ENCODE measurements around the gene PARP8.
"Not testable (repeated sequence)": the region's sequence is repeated elsewhere in the genome, so short reads cannot be mapped to it uniquely, and the experiment has no call there.

PARP8 gene, protein sequence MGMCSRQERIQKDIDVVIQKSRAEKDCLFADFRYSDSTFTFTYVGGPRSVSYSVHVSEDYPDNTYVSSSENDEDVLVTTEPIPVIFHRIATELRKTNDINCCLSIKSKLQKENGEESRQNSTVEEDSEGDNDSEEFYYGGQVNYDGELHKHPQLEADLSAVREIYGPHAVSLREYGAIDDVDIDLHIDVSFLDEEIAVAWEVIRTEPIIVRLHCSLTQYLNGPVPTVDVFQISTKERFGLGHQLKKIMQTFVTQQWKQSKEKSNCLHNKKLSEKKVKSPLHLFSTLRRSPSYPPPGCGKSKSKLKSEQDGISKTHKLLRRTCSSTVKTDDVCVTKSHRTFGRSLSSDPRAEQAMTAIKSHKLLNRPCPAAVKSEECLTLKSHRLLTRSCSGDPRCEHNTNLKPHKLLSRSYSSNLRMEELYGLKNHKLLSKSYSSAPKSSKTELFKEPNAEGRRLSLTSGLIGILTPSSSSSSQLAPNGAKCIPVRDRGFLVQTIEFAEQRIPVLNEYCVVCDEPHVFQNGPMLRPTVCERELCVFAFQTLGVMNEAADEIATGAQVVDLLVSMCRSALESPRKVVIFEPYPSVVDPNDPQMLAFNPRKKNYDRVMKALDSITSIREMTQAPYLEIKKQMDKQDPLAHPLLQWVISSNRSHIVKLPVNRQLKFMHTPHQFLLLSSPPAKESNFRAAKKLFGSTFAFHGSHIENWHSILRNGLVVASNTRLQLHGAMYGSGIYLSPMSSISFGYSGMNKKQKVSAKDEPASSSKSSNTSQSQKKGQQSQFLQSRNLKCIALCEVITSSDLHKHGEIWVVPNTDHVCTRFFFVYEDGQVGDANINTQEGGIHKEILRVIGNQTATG

DNA sequence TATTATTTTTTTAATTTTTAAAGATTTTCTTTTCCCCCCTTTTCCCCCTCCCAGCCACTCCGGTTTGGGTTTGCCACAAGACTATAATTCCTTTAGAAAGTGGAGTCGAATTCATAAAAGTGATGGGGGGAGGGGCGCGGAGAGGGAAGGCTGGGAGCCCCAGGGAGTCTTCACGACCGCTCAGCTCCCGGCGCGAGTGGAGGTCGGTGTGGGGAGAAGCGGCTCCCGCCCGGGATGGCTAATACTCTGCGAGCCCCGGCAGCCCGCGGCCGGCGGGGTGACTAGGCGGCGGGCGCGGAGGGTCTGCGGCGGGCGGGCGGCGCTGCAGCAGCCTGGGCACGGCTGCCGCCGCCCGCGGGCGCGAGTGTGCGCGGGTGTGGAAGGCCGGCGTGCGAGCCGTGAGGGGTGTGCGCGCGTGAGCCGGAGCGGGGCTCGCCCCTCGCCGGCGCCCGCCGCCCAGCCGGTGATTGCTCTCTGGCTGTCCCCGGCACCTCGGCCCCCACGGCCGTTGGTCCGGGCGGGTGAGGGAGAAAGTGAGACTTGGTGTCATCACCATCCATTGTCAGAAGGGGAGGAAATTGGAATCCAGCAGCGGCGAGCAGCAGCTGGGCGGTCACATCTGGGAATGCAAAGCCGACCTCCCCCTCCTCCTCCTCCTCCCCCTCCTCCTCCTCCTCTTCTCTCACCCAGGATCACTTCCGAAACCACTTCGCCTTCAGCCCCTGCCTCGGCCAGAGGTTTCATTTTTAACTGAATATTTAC is at the start of gene PARP8:
Gene PARP8 (plus strand): TSS at position 377 of the 762 bp plus-strand sequence. CDS start 459 bp downstream, outside the sequence.
- peak; percentile 7 to 40 for DNase-seq (ENCODE audit: low read depth in 2 of 2)

DNA sequence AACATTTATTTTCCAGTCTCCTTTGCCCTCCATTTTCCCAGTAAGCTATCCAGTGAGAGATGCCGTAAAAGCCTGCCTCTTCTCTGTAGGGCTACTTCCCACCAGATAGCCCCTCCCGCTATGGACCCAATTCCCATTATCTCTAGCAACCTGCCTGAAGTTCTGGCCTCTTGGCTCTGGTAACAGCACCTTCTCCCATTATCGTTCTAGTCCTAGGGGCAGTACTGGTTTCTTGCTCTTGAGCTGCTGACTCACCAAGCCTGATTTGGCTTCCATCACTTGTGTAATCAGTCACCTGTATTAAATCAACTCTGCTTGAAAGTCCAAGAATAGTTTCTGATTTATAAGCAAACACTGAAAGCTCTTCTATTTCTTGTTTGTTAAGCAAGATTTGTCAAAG is 42.8 kb upstream of the PARP8 start:
- no peak for DNase-seq (ENCODE audit: low read depth in 2 of 2)

DNA sequence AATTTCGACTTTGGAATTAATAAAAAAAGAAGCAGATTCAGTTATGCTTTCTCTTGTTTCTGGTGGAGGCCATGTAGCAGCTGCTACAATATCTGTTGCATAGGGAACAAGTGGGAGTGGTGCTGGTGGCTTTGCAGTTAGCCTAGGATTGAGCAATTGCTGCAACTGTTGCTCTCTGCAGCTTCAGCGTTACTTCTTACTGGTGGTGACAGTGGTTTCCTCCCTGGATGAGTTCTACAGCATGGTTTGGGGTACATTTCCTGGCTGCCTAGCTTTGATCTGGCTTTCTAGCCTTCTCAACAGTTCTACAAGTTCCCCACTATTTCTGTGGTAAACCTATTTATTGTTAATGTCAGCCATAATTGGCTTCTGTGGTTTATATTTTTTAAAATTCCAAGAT is 31.6 kb upstream of the PARP8 start:
- DNase-seq (ENCODE audit: low read depth in 2 of 2): peak in 1 of 2 donors; percentile 4

GRCh38 chr5:50637576-50637975 is 28.9 kb upstream of the PARP8 start:
- not testable (repeated sequence) for DNase-seq (ENCODE audit: low read depth in 2 of 2)

GRCh38 chr5:50646591-50646990 is 19.8 kb upstream of the PARP8 start:
- no peak for DNase-seq (ENCODE audit: low read depth in 2 of 2)

DNA sequence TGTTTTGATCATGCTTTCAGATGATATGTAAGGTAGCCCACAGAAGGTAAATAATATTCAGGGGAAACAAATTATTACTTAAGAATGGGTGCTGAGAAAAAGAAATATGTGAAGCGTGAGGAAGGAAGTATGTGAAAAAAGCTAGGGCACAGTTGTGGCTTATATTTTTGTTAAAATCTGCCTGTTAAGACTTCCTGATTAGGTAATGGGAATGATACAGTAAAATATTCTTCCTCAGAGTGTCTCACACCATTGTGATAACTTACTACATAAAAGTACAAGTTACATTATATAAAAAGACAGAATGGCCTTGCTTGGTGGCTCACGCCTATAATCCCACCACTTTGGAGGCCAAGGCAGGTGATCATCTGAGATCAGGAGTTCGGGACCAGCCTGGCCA is 18.7 kb upstream of the PARP8 start:
- no peak for DNase-seq (ENCODE audit: low read depth in 2 of 2)

- DNase-seq (ENCODE audit: low read depth in 2 of 2): no peak
Observed at GRCh38 chr5:50653946-50654345, 12.5 kb upstream of the PARP8 start.

GRCh38 chr5:50655067-50655809 is 11.2 kb upstream of the PARP8 start:
- no peak for DNase-seq (ENCODE audit: low read depth in 2 of 2)

DNA sequence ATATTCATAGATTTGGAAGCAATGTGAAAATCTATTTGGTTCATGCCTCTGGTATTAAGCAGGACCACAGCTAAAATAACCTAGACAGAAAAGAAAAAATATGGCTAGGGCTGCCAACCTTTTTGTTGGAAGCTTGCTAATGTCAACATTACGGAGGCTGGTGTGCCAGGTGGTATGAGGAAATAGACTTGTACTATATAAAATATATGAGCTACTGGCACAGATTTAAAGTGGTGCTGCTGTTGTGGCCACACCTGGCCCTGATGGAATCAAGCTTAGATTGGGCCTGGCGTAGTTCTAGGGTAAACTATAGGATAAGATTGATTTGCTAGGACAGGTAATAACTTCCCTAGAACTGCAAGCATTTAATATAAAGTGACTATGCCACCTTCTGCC is 10.6 kb upstream of the PARP8 start:
- DNase-seq (ENCODE audit: low read depth in 2 of 2): no peak

DNA sequence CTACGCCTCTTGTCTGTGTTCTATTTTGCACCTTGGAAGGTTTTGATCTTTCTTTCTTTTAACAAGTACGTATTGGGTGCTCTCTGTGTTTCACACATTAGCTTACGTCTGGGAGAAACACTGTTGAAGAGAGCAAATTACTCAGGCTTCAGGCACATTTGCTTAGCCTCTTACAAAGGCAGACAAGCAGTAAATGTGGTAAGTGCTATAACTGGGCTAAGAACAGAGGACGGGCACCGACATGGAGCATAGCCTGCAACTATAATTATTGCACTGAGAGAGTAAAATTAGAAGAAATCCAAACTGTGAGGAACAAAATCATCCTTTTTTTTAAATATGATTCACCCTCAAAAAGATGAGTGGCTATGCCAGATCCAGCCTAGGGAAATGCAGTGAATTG is 9.4 kb upstream of the PARP8 start:
- no peak for DNase-seq (ENCODE audit: low read depth in 2 of 2)

- no peak for DNase-seq (ENCODE audit: low read depth in 2 of 2)
Observed at GRCh38 chr5:50658246-50658645, 8.2 kb upstream of the PARP8 start.

DNA sequence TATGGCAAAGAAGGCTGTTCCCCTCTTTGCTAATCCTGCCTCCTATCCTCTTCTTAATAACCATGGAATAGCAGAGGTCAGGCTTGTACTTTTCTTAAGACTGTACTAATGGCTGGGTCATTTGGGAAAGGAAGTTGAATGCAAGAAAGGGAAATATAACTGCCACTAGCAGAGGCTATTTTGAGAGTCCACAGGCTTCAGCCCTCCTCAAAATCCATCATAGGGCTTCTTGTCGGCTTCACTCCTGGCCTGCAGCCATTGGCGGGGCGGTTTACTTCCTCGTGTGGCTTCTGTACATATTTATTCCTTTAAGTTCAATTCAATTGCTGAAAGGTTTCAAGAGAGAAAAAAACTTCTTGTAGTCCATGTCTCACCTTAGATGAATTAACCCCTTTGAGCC is 2.8 kb upstream of the PARP8 start:
- DNase-seq (ENCODE audit: low read depth in 2 of 2): no peak

GRCh38 chr5:50665091-50665490 is 1.3 kb upstream of the PARP8 start:
- DNase-seq (ENCODE audit: low read depth in 2 of 2): no peak

- DNase-seq (ENCODE audit: low read depth in 2 of 2): peak; percentile 7
Observed at GRCh38 chr5:50665761-50666202, 655 bp upstream of the PARP8 start.

GRCh38 chr5:50667023-50667652 is 701 bp downstream of the PARP8 start:
- no peak for DNase-seq (ENCODE audit: low read depth in 2 of 2)

GRCh38 chr5:50667653-50668595 is 1.5 kb downstream of the PARP8 start:
- peak; percentile 76 to 79 for DNase-seq (ENCODE audit: low read depth in 2 of 2)

GRCh38 chr5:50668636-50669035 is 2.2 kb downstream of the PARP8 start:
- not testable (repeated sequence) for DNase-seq (ENCODE audit: low read depth in 2 of 2)

GRCh38 chr5:50672663-50673062 is 6.2 kb downstream of the PARP8 start:
- no peak for DNase-seq (ENCODE audit: low read depth in 2 of 2)

- DNase-seq (ENCODE audit: low read depth in 2 of 2): not testable (repeated sequence)
Observed at GRCh38 chr5:50673444-50673843, 7.0 kb downstream of the PARP8 start.

GRCh38 chr5:50675385-50675784 is 8.9 kb downstream of the PARP8 start:
- DNase-seq (ENCODE audit: low read depth in 2 of 2): no peak
